HEK293 (cell line): Measurements from ENCODE around the gene ABCA3.

ENCODE experiments used
- GLI4 ChIP-seq: fragments of 450-650 bp; formaldehyde crosslinking; IDR thresholded peaks from 2 replicates; pipeline ENCODE4 v1.5.1; 2016; ENCODE audit warnings: missing biosample characterization, missing genetic modification characterization
- OSR2 ChIP-seq: fragments of 450-650 bp; formaldehyde crosslinking; IDR thresholded peaks from 2 replicates; pipeline ENCODE4 v1.5.1; 2016; ENCODE audit warnings: missing biosample characterization, missing genetic modification characterization
- OVOL3 ChIP-seq: fragments of 450-650 bp; formaldehyde crosslinking; IDR thresholded peaks from 2 replicates; pipeline ENCODE4 v1.5.1; 2016; ENCODE audit warnings: missing biosample characterization, missing genetic modification characterization
- SALL2 ChIP-seq: fragments of 450-650 bp; formaldehyde crosslinking; IDR thresholded peaks from 2 replicates; pipeline ENCODE4 v1.5.0; 2017; ENCODE audit warnings: missing biosample characterization, mild to moderate bottlenecking, missing genetic modification characterization, borderline replicate concordance
- SP2 ChIP-seq: fragments of 450-650 bp; formaldehyde crosslinking; IDR thresholded peaks from 2 replicates; pipeline ENCODE4 v1.5.1; 2016; ENCODE audit warnings: missing biosample characterization, missing genetic modification characterization
- ZFHX2 ChIP-seq: fragments of 450-650 bp; formaldehyde crosslinking; conservative IDR thresholded peaks from 2 replicates; pipeline ENCODE4 v1.5.1; 2016; ENCODE audit warnings: missing biosample characterization, missing genetic modification characterization
- ZFP41 ChIP-seq: fragments of 450-650 bp; formaldehyde crosslinking; IDR thresholded peaks from 2 replicates; pipeline ENCODE4 v1.5.1; 2016; ENCODE audit warnings: missing biosample characterization, missing genetic modification characterization, borderline replicate concordance
- ZNF223 ChIP-seq: fragments of 450-650 bp; formaldehyde crosslinking; IDR thresholded peaks from 2 replicates; pipeline ENCODE4 v1.5.1; 2016; ENCODE audit warnings: missing biosample characterization, missing genetic modification characterization
- ZNF292 ChIP-seq: fragments of 450-650 bp; formaldehyde crosslinking; IDR thresholded peaks from 2 replicates; pipeline ENCODE4 v1.5.1; 2016; ENCODE audit warnings: low read depth, missing biosample characterization, missing genetic modification characterization, borderline replicate concordance
- ZNF324 ChIP-seq: fragments of 450-650 bp; formaldehyde crosslinking; IDR thresholded peaks from 2 replicates; pipeline ENCODE4 v1.5.1; 2016; ENCODE audit warnings: missing biosample characterization, missing genetic modification characterization
- ZNF335 ChIP-seq: fragments of 450-650 bp; formaldehyde crosslinking; conservative IDR thresholded peaks from 2 replicates; pipeline ENCODE4 v1.5.1; 2016; ENCODE audit warnings: missing biosample characterization, missing genetic modification characterization
- ZNF416 ChIP-seq: fragments of 450-650 bp; formaldehyde crosslinking; IDR thresholded peaks from 2 replicates; pipeline ENCODE4 v1.5.1; 2016; ENCODE audit warnings: missing biosample characterization, missing genetic modification characterization
- ZNF501 ChIP-seq: fragments of 450-650 bp; formaldehyde crosslinking; IDR thresholded peaks from 2 replicates; pipeline ENCODE4 v1.5.1; 2016; ENCODE audit warnings: missing biosample characterization, missing genetic modification characterization
- ZNF530 ChIP-seq: fragments of 450-650 bp; formaldehyde crosslinking; IDR thresholded peaks from 2 replicates; pipeline ENCODE4 v1.5.1; 2016; ENCODE audit warnings: low read depth, missing biosample characterization, missing genetic modification characterization
- ZNF571 ChIP-seq: fragments of 450-650 bp; formaldehyde crosslinking; IDR thresholded peaks from 2 replicates; pipeline ENCODE4 v1.5.0; 2017; ENCODE audit warnings: missing biosample characterization, missing genetic modification characterization
- ZNF621 ChIP-seq: fragments of 450-650 bp; formaldehyde crosslinking; IDR thresholded peaks from 2 replicates; pipeline ENCODE4 v1.5.1; 2017; ENCODE audit warnings: missing biosample characterization, missing genetic modification characterization
- ZNF654 ChIP-seq: fragments of 450-650 bp; formaldehyde crosslinking; IDR thresholded peaks from 2 replicates; pipeline ENCODE4 v1.5.1; 2016; ENCODE audit warnings: low read depth, missing biosample characterization, missing genetic modification characterization
- ZNF664 ChIP-seq: fragments of 450-650 bp; formaldehyde crosslinking; IDR thresholded peaks from 2 replicates; pipeline ENCODE4 v1.5.1; 2016; ENCODE audit warnings: missing biosample characterization, missing genetic modification characterization
- ZNF677 ChIP-seq: fragments of 450-650 bp; IDR thresholded peaks from 2 replicates; pipeline ENCODE4 v1.5.0; 2018; ENCODE audit warnings: missing biosample characterization, mild to moderate bottlenecking, missing genetic modification characterization, moderate library complexity
- ZNF701 ChIP-seq: fragments of 450-650 bp; formaldehyde crosslinking; IDR thresholded peaks from 2 replicates; pipeline ENCODE4 v1.5.1; 2016; ENCODE audit warnings: missing biosample characterization, missing genetic modification characterization
- ZNF792 ChIP-seq: fragments of 450-650 bp; formaldehyde crosslinking; IDR thresholded peaks from 2 replicates; pipeline ENCODE4 v1.5.1; 2016; ENCODE audit warnings: missing biosample characterization, missing genetic modification characterization
- ZNF837 ChIP-seq: fragments of 450-650 bp; formaldehyde crosslinking; IDR thresholded peaks from 2 replicates; pipeline ENCODE4 v1.5.1; 2016; ENCODE audit warnings: missing biosample characterization, missing genetic modification characterization
- ZNF843 ChIP-seq: fragments of 450-650 bp; formaldehyde crosslinking; IDR thresholded peaks from 2 replicates; pipeline ENCODE4 v1.5.1; 2016; ENCODE audit warnings: missing biosample characterization, missing genetic modification characterization
- TF ChIP-seq, protein P1 (sequence below): fragments of 450-650 bp; formaldehyde crosslinking; IDR thresholded peaks from 2 replicates; pipeline ENCODE4 v1.5.1; 2016; ENCODE audit warnings: missing biosample characterization, missing genetic modification characterization
- TF ChIP-seq, protein P2 (sequence below): fragments of 450-650 bp; formaldehyde crosslinking; IDR thresholded peaks from 2 replicates; pipeline ENCODE4 v1.5.1; 2016; ENCODE audit warnings: missing biosample characterization, missing genetic modification characterization
- TF ChIP-seq, protein P3 (sequence below): fragments of 450-650 bp; formaldehyde crosslinking; IDR thresholded peaks from 2 replicates; pipeline ENCODE4 v1.5.1; 2016; ENCODE audit warnings: missing biosample characterization, missing genetic modification characterization
- TF ChIP-seq, protein P4 (sequence below): fragments of 450-650 bp; formaldehyde crosslinking; IDR thresholded peaks from 2 replicates; pipeline ENCODE4 v1.5.1; 2016; ENCODE audit warnings: missing biosample characterization, missing genetic modification characterization
- TF ChIP-seq, protein P5 (sequence below): fragments of 450-650 bp; formaldehyde crosslinking; IDR thresholded peaks from 2 replicates; pipeline ENCODE4; 2016; ENCODE audit warnings: missing biosample characterization, missing genetic modification characterization
- TF ChIP-seq, protein P6 (sequence below): fragments of 450-650 bp; formaldehyde crosslinking; IDR thresholded peaks from 2 replicates; pipeline ENCODE4 v1.5.1; 2016; ENCODE audit warnings: missing biosample characterization, missing genetic modification characterization

ABCA3 gene

DNA sequence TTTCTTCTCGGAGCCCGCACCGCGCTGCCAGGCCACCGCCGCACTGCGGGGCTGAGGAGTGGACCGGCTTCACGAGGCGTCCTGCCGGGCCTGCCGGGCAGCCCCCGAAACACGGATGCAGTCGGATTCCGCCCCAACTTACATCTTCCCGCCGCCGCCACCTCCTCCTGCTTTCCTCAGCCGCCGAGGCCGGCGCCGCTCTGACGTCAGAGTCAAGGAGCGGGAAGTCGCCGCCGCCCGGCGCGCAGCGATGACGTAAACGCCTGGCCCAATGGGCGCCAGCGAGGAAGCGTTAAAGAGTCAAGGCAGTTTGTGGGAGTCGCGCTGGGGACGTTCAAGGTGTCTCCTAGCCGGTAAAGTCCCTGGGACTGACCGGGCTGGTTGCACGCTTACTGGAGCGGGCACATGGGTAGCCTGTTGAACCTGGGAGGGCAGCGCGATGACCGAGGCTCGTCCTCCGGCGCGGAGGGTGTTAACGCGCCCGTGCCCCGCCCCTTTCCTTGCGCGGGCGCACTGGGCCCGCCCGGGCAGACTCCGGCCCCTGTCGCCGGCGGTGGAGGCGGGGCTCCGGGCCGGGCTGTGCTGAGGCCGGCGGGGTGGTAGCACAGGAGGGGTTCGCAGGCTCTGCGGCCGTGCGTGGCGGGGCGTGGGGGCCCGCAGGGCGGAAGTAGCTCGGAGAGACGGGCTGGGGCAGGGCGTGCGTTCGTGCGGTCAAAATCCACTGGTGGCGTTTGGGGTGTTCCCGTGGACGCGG lies 72.4 kb downstream of the ABCA3 start, which contains the start of gene RNPS1 (continued):
- no peak for TF ChIP-seq ZNF701
- no peak for TF ChIP-seq ZNF223
- peak; percentile 86 for TF ChIP-seq SP2 (tag by site-specific recombination)
- TF ChIP-seq, protein P1, sequence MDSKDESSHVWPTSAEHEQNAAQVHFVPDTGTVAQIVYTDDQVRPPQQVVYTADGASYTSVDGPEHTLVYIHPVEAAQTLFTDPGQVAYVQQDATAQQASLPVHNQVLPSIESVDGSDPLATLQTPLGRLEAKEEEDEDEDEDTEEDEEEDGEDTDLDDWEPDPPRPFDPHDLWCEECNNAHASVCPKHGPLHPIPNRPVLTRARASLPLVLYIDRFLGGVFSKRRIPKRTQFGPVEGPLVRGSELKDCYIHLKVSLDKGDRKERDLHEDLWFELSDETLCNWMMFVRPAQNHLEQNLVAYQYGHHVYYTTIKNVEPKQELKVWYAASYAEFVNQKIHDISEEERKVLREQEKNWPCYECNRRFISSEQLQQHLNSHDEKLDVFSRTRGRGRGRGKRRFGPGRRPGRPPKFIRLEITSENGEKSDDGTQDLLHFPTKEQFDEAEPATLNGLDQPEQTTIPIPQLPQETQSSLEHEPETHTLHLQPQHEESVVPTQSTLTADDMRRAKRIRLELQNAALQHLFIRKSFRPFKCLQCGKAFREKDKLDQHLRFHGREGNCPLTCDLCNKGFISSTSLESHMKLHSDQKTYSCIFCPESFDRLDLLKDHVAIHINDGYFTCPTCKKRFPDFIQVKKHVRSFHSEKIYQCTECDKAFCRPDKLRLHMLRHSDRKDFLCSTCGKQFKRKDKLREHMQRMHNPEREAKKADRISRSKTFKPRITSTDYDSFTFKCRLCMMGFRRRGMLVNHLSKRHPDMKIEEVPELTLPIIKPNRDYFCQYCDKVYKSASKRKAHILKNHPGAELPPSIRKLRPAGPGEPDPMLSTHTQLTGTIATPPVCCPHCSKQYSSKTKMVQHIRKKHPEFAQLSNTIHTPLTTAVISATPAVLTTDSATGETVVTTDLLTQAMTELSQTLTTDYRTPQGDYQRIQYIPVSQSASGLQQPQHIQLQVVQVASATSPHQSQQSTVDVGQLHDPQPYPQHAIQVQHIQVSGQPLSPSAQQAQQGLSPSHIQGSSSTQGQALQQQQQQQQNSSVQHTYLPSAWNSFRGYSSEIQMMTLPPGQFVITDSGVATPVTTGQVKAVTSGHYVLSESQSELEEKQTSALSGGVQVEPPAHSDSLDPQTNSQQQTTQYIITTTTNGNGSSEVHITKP (tag by site-specific recombination) = peak; percentile 94
- TF ChIP-seq ZNF530 = no peak
- TF ChIP-seq ZNF501 (tag by site-specific recombination) = peak; percentile 96
- peak; percentile 63 for TF ChIP-seq OVOL3
- TF ChIP-seq ZNF621 = no peak
- TF ChIP-seq ZNF324 (tag by site-specific recombination) = peak; percentile 96
- no peak for TF ChIP-seq ZNF416 (tag by site-specific recombination)
- TF ChIP-seq, protein P2, sequence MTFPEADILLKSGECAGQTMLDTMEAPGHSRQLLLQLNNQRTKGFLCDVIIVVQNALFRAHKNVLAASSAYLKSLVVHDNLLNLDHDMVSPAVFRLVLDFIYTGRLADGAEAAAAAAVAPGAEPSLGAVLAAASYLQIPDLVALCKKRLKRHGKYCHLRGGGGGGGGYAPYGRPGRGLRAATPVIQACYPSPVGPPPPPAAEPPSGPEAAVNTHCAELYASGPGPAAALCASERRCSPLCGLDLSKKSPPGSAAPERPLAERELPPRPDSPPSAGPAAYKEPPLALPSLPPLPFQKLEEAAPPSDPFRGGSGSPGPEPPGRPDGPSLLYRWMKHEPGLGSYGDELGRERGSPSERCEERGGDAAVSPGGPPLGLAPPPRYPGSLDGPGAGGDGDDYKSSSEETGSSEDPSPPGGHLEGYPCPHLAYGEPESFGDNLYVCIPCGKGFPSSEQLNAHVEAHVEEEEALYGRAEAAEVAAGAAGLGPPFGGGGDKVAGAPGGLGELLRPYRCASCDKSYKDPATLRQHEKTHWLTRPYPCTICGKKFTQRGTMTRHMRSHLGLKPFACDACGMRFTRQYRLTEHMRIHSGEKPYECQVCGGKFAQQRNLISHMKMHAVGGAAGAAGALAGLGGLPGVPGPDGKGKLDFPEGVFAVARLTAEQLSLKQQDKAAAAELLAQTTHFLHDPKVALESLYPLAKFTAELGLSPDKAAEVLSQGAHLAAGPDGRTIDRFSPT (tag by site-specific recombination) = peak; percentile 67; the same call in 1 of the 2 replicates
- TF ChIP-seq ZFHX2 = peak; percentile 83
- 0 out of 2 replicates have a peak, but pooled peaks have one; percentile 66 for TF ChIP-seq ZNF792 (tag by site-specific recombination)
- TF ChIP-seq ZNF292 (tag by site-specific recombination) = no peak
- TF ChIP-seq, protein P3, sequence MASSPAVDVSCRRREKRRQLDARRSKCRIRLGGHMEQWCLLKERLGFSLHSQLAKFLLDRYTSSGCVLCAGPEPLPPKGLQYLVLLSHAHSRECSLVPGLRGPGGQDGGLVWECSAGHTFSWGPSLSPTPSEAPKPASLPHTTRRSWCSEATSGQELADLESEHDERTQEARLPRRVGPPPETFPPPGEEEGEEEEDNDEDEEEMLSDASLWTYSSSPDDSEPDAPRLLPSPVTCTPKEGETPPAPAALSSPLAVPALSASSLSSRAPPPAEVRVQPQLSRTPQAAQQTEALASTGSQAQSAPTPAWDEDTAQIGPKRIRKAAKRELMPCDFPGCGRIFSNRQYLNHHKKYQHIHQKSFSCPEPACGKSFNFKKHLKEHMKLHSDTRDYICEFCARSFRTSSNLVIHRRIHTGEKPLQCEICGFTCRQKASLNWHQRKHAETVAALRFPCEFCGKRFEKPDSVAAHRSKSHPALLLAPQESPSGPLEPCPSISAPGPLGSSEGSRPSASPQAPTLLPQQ (tag by site-specific recombination) = peak; percentile 98
- TF ChIP-seq ZNF843 (tag by site-specific recombination) = peak; percentile 82
- TF ChIP-seq GLI4 (tag by site-specific recombination) = peak; percentile 95
- no peak for TF ChIP-seq ZNF571 (tag by site-specific recombination)
- no peak for TF ChIP-seq ZNF677
- TF ChIP-seq, protein P4, sequence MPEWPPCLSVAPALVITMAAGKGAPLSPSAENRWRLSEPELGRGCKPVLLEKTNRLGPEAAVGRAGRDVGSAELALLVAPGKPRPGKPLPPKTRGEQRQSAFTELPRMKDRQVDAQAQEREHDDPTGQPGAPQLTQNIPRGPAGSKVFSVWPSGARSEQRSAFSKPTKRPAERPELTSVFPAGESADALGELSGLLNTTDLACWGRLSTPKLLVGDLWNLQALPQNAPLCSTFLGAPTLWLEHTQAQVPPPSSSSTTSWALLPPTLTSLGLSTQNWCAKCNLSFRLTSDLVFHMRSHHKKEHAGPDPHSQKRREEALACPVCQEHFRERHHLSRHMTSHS = 0 out of 2 replicates have a peak, but pooled peaks have one; percentile 42
- TF ChIP-seq SALL2 = no peak
- peak; percentile 9; the same call in 1 of the 2 replicates for TF ChIP-seq OSR2 (tag by site-specific recombination)
- TF ChIP-seq ZNF837 = no peak
- peak; percentile 99 for TF ChIP-seq ZNF335 (tag by site-specific recombination)
- TF ChIP-seq ZNF654 (tag by site-specific recombination) = no peak
- 0 out of 2 replicates have a peak, but pooled peaks have one; percentile 14 for TF ChIP-seq ZNF664
- TF ChIP-seq, protein P5, sequence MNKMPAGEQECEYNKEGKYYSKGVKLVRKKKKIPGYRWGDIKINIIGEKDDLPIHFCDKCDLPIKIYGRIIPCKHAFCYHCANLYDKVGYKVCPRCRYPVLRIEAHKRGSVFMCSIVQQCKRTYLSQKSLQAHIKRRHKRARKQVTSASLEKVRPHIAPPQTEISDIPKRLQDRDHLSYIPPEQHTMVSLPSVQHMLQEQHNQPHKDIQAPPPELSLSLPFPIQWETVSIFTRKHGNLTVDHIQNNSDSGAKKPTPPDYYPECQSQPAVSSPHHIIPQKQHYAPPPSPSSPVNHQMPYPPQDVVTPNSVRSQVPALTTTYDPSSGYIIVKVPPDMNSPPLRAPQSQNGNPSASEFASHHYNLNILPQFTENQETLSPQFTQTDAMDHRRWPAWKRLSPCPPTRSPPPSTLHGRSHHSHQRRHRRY = peak; percentile 89
- TF ChIP-seq, protein P6, sequence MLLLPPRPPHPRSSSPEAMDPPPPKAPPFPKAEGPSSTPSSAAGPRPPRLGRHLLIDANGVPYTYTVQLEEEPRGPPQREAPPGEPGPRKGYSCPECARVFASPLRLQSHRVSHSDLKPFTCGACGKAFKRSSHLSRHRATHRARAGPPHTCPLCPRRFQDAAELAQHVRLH (tag by site-specific recombination) = peak; percentile 81
- TF ChIP-seq ZFP41 = no peak
